ENCODE results near the gene CDC42EP2.

The CDC42EP2 gene

DNA sequence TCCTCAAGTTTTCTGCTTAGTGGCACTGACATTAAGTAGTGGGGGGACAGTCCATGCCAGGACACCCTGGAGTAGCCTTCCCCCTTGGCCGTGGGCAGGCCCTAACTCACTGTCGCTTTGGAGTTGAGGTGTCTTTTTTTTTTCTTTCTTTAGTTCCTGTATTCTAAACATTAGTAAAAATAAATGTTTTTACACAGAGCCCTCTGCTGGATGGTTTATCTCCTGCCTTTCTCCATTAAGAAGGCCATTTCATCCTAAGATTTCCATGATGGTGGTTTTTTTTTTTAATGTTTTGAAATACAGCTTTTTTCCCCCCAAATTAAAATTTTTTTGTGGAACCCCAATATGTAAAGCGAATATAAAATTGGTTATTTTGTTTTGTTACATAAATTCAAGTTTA, 38.1 kb downstream of the CDC42EP2 start:
- TF ChIP-seq, protein P1, sequence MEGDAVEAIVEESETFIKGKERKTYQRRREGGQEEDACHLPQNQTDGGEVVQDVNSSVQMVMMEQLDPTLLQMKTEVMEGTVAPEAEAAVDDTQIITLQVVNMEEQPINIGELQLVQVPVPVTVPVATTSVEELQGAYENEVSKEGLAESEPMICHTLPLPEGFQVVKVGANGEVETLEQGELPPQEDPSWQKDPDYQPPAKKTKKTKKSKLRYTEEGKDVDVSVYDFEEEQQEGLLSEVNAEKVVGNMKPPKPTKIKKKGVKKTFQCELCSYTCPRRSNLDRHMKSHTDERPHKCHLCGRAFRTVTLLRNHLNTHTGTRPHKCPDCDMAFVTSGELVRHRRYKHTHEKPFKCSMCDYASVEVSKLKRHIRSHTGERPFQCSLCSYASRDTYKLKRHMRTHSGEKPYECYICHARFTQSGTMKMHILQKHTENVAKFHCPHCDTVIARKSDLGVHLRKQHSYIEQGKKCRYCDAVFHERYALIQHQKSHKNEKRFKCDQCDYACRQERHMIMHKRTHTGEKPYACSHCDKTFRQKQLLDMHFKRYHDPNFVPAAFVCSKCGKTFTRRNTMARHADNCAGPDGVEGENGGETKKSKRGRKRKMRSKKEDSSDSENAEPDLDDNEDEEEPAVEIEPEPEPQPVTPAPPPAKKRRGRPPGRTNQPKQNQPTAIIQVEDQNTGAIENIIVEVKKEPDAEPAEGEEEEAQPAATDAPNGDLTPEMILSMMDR (IDR thresholded peaks at IDR 0.05; ENCODE audit: low read depth, low read length) = peak; percentile 33
- no peak for DNase-seq (ENCODE audit: extremely low read depth, low read depth)

DNA sequence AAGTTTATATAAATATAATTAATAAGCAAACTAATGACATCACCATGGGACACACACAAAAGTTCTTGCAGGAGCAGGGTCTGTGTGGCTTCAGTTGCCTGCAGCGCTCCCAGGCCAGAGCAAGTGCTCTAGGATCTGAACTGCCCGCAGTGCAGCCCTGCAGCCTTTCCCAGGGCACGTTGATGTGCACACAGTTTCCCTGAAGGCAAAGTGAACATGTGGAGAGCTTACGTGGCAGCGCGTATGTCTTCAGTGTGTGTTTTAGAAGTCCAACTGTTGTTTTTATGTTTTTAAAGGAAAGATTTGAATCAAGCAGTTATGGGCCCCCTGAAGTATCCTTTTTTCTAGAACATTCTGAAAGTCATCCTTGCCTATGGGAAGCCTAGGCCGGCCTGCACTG, 38.7 kb downstream of the CDC42EP2 start:
- DNase-seq (ENCODE audit: extremely low read depth, low read depth) = no peak
- TF ChIP-seq, protein P1 (IDR thresholded peaks at IDR 0.05; ENCODE audit: low read depth, low read length) = no peak

DNA sequence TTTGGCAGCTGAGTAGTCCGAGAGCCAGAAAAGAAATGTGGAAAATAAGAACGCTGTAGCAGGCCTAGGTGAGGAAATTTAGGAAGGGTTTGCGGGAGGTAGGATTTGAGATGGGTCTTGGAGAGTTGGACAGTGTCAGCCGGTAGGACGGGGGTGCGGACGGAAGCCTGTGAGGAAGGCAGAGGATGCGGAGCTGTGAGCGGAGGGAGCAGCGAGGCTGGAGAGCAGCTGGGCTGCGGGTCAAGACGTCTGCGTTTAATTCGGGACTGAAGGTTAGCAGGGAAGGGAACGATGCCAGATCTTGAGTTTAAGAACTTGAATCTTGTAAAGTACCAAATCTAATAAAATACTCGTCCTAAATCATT, 39.2 kb downstream of the CDC42EP2 start:
- DNase-seq (ENCODE audit: extremely low read depth, low read depth) = no peak
- TF ChIP-seq, protein P1 (IDR thresholded peaks at IDR 0.05; ENCODE audit: low read depth, low read length) = no peak

DNA sequence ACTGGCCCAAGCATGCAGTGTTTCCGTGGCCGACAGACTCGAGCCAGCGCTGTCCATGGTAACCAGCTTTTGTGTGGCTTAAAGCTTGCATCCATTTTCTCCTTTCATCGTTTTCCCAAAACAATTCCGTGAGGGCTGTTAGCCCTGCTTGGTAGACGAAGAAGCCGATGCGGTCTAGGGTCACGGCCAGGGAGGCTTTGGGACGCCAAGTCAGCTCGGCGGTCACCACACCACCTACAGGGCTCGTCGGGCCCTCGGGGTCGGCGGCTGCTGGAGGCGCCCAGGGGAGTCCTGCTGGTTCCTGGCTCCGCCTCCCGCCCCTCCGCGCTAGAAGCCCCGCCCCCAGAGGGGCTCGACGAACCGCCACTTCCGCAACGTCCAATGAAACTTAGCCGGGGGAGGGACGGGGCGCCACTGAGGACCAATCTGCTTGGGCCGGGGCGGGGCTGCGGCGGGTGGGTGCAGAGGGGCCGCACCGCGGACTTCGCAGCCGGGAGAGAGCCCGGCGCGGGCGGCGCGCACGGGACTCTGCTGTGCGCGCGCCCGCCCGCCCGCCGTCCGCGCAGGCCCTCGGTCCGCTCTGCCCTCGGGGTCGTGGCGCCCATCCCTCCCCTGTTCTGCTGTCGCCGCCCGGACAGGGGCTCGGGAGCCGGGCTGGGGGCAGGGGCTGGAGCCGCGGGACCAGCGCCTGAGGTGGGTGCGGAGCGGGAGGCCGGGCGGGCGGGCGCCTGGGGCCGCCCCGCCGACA, 39.8 kb downstream of the CDC42EP2 start, which contains the start of gene TIGD3:
TSS of gene TIGD3 (plus strand) at position 487 of the 748 bp plus-strand sequence. CDS start 1,058 bp downstream, outside the sequence.
- TF ChIP-seq, protein P1 (IDR thresholded peaks at IDR 0.05; ENCODE audit: low read depth, low read length) = no peak
- peak; percentile 81 for DNase-seq (ENCODE audit: extremely low read depth, low read depth)

DNA sequence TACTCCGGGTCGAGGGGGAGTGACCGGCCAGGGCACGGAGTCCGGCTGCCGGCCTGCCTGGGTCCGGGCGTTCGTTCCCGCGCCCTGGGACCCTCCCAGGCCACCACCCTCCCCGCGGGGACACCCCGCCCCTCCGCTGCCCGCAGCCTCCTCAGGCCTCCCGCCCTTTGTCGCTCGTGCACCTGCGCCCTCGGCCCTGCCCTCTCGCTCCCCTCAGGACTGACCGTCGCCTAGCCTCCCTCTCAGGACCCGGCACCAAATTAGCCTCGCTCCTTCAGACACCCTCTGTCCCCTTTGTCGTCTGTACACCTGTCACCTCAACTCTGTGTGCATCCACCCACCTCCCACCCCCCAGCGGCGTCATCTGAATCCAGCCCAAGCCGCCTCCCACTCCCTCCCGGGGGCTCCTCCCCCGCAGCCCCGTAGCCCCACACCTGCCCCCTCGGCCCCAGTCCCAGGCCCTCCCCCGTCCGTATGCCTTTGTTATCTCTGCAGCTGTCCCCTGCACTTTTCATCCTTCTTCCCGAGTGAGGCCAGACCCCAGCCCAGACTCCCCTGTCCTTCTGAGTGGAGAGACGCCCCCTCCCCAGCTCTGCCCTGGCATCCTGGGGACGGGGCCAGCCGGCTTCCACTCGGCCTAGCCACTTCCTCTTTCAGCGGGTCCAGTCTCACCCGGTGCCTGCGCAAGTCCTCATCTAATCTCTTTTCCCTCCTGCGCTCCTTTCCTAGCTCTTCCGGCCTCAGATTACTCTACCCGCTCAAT, 40.5 kb downstream of the CDC42EP2 start:
- no peak for DNase-seq (ENCODE audit: extremely low read depth, low read depth)
- TF ChIP-seq, protein P1 (IDR thresholded peaks at IDR 0.05; ENCODE audit: low read depth, low read length) = no peak

DNA sequence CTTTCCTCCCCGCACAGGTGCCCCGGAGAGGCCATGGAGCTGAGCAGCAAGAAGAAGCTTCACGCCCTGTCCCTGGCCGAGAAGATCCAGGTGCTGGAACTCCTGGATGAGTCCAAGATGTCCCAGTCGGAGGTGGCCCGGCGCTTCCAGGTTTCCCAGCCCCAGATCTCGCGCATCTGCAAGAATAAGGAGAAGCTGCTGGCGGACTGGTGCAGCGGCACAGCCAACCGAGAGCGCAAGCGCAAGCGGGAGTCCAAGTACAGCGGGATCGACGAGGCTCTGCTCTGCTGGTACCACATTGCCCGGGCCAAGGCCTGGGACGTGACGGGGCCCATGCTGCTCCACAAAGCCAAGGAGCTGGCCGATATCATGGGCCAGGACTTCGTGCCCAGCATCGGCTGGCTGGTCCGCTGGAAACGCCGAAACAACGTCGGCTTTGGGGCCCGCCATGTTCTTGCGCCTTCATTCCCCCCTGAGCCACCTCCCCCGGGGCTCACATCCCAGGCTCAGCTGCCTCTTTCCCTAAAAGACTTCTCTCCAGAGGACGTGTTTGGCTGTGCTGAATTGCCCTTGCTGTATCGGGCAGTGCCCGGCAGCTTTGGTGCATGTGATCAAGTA, 41.2 kb downstream of the CDC42EP2 start:
- no peak for DNase-seq (ENCODE audit: extremely low read depth, low read depth)
- TF ChIP-seq, protein P1 (IDR thresholded peaks at IDR 0.05; ENCODE audit: low read depth, low read length) = no peak

Data from AG09319 (cell line).